Measurements from ENCODE around the gene MOCS1.

The MOCS1 gene

DNA sequence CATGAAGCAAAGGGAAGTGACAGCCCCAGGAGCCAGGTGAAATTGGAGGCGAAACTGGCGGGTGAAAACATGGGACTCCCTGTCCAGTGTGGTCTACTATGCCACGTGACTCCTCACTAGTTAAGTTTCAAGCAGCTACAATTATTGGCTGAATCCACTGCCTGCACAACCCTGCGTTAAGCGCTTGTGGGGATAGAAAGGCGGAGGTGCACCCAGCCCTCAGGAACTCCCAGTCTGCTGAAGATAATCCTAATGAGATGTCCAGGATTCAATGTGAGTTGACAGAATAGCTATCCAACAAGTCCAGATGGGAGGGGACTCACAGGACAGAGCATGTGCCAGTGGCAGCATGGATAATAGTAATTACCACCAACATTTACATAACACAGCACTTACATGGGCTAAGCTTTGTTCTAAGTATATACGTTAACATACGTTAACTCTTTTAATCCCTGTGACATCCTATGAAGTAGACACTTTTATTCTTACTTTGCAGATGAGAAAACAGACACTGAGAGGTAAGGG, 1.8 kb downstream of the MOCS1 start:
- no peak for DNase-seq (ENCODE audit: low read depth in 2 of 2)
- H3K4me3 ChIP-seq (replicated peaks in 1 of 2; ENCODE audit: low read depth in 2 of 2, low read length in 2 of 2) = peak overlapping the region in 1 of 2 donors; percentile 84
- TF ChIP-seq CTCF (IDR thresholded peaks at IDR 0.05; ENCODE audit: low read depth, low read length) = no peak

- no peak for DNase-seq (ENCODE audit: low read depth in 2 of 2)
- no peak for TF ChIP-seq CTCF (IDR thresholded peaks at IDR 0.05; ENCODE audit: low read depth, low read length)
- H3K4me3 ChIP-seq (replicated peaks in 1 of 2; ENCODE audit: low read depth in 2 of 2, low read length in 2 of 2) = no peak overlapping the region
Observed at GRCh38 chr6:39931607-39932006, 2.7 kb downstream of the MOCS1 start.

DNA sequence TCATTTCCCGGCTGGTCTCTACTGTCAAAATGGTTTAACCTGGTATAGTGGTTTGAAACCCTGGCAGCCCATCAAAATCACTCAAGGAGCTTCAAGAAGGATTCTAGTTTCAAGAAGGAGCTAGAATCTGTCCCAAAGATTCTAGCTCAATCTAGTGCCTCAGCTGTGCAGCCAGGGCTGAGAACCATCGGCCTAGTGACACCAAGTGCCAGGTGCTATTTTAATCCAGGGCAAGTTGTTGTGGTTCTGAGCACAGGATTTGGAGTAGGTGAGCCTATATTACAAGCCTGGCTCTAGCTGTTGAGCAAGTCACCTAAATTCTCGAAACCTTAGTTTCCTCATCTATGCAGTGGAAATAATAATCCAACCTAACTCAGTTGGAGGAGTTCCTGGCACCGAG, 3.7 kb downstream of the MOCS1 start:
- no peak for DNase-seq (ENCODE audit: low read depth in 2 of 2)
- TF ChIP-seq CTCF (IDR thresholded peaks at IDR 0.05; ENCODE audit: low read depth, low read length) = no peak
- H3K4me3 ChIP-seq (replicated peaks in 1 of 2; ENCODE audit: low read depth in 2 of 2, low read length in 2 of 2) = no peak overlapping the region

DNA sequence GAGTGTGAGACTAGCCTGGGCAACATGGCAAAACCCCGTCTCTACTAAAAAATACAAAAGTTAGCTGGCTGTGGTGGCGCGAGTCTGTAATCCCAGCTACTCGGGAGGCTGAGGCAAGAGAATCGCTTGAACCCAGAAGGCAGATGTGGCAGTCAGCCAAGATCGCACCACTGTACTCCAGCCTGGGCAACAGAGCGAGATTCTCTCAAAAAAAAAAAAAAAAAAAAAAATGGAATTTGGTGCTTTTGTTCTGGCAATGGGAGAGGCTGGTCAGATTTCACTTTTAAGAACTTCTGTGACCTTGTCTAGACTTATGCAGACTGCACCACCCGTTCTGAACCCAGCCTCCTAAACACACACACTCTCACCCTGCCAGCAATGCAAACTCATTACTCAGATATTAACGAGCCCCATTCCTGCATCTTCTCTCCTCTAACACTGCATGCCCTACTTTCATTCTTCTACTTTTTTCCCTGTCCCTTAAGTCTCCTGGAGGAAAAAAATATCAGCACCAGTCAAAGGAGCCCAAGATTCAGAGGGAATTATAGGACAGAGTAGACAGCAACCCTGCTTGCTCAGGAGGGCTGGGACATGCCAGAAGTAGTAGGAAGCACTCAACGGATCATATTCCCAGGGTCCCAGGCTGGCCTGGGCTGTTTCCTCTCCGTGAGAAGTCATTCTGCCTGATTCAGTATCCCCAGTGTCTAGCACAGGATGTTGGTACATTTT, 4.4 kb downstream of the MOCS1 start:
- TF ChIP-seq CTCF (IDR thresholded peaks at IDR 0.05; ENCODE audit: low read depth, low read length) = no peak
- DNase-seq (ENCODE audit: low read depth in 2 of 2) = peak; percentile 26 to 79
- H3K4me3 ChIP-seq (replicated peaks in 1 of 2; ENCODE audit: low read depth in 2 of 2, low read length in 2 of 2) = peak overlapping the region in 1 of 2 donors; percentile 12

- no peak for TF ChIP-seq CTCF (IDR thresholded peaks at IDR 0.05; ENCODE audit: low read depth, low read length)
- DNase-seq (ENCODE audit: low read depth in 2 of 2) = peak in 1 of 2 donors; percentile 40
- H3K4me3 ChIP-seq (replicated peaks in 1 of 2; ENCODE audit: low read depth in 2 of 2, low read length in 2 of 2) = no peak overlapping the region
Observed at GRCh38 chr6:39929039-39929732, 5.1 kb downstream of the MOCS1 start.

GRCh38 chr6:39927159-39927558, 7.1 kb downstream of the MOCS1 start:
- DNase-seq (ENCODE audit: low read depth in 2 of 2) = peak; percentile 15 to 69
- H3K4me3 ChIP-seq (replicated peaks in 1 of 2; ENCODE audit: low read depth in 2 of 2, low read length in 2 of 2) = no peak overlapping the region
- TF ChIP-seq CTCF (IDR thresholded peaks at IDR 0.05; ENCODE audit: low read depth, low read length) = no peak
